Heart right ventricle (tissue), 16 donors: ENCODE measurements around the gene MCCD1. TPM values are rescaled to one million over a fixed set of nuclear protein-coding genes. Genes with fewer than 3 reads are reported as not detected.
A peak's percentile ranks its signal among the peaks of the same experiment; 100 is the strongest.

Experiments used
- ATAC-seq, 8 donors: fragments of 200-7000 bp; cut with Tn5 transposase; one replicate each; pipeline ENCODE4 v1.9.1; 2020; ENCODE audit warnings: mild to moderate bottlenecking in 8 of 8, moderate library complexity in 8 of 8, moderate number of reproducible peaks in 1 of 8
- DNase-seq, 2 donors: peaks; one replicate each; pipeline ENCODE4 v3.0.0-alpha.2; 2020
- H3K27ac ChIP-seq, 10 donors: fragments of 200-600 bp; sonication (generic) in 2 of 10; one replicate each; pipeline versions ENCODE4 v1.5.0 to v1.8.0; 2020 to 2022; ENCODE audit warnings: mild to moderate bottlenecking in 3 of 10
- H3K27me3 ChIP-seq, 7 donors: fragments of 200-600 bp; one replicate each; pipeline ENCODE4 v1.8.0; 2021 to 2022; ENCODE audit warnings: mild to moderate bottlenecking in 2 of 7
- H3K36me3 ChIP-seq, 9 donors: fragments of 200-600 bp; sonication (generic) in 1 of 9; one replicate each; pipeline versions ENCODE4 v1.5.0 to v1.8.0; 2020 to 2022; ENCODE audit warnings: mild to moderate bottlenecking in 2 of 9
- H3K4me1 ChIP-seq, 9 donors: fragments of 200-600 bp; sonication (generic) in 1 of 9; one replicate each; pipeline versions ENCODE4 v1.5.0 to v1.8.0; 2020 to 2022; ENCODE audit warnings: mild to moderate bottlenecking in 4 of 9
- H3K4me3 ChIP-seq, 10 donors: fragments of 200-600 bp; sonication (generic) in 2 of 10; one replicate each; pipeline versions ENCODE4 v1.5.0 to v1.8.0; 2020 to 2022; ENCODE audit warnings: mild to moderate bottlenecking in 7 of 10, moderate library complexity in 2 of 10
- H3K9me3 ChIP-seq, 11 donors: fragments of 200-600 bp in 10 of 11; sonication (generic) in 2 of 11; one replicate each; pipeline versions ENCODE4 v1.5.0 to v1.8.0; 2013 to 2022; ENCODE audit warnings: mild to moderate bottlenecking in 2 of 11, control low read depth in 1 of 11, moderate library complexity in 1 of 11
- CTCF ChIP-seq, 9 donors: fragments of 200-600 bp; sonication (generic) in 2 of 9; IDR thresholded peaks; one replicate each; pipeline versions ENCODE4 v1.5.0 to v1.8.0; 2021 to 2022; ENCODE audit warnings: antibody characterized with exemption in 9 of 9, mild to moderate bottlenecking in 5 of 9, moderate library complexity in 1 of 9
- WGBS, 2 donors: extraction: QIAGEN DNeasy Blood & Tissue Kit; methylation state at CpG; one replicate each; pipeline ENCODE4 v1.1.7; 2013; ENCODE audit warnings: inconsistent platforms in 1 of 2; 5-methylcytosine and 5-hydroxymethylcytosine counted together
- intact Hi-C, 10 donors: fragments of 100-400 bp; cut with DNase I; formaldehyde crosslinking; loops; one replicate each; pipeline versions ENCODE4 v1.11.1 to v1.14.2; 2022
- polyA plus RNA-seq, 2 donors: library from polyadenylated mRNA; stranded (reverse); fragments of 200-250 nt; gene quantifications; one replicate each; pipeline ENCODE4 v1.2.3, GENCODE V29; 2013
- total RNA-seq, 10 donors: library from RNA; stranded (reverse); fragmentation: NEBNext Ultra II Directional in 3 of 10; extraction: Animal tissue kit (Norgen Biotek cat#: 25700) in 3 of 10; gene quantifications; one replicate each; pipeline versions ENCODE4 v1.2.1 to v1.2.4, GENCODE V29; 2021 to 2023
- donor health status: Arrhythmogenic right ventricular cardiomyopathy.
- donor health status: ischemic (EF 13 %, LVEDD 7.1; RV severe dilation, severe dysfunction).
- donor health status: healthy with polysubstance abuse.
- donor health status: DM: no; HTN: yes; CAD: no.
- donor health status: DM: no; HTN: no; CAD: no.
- donor health status: ischemic (EF 25% LVEDD 6.9; RV normal size, moderate dysfunction).
- donor health status: ischemic (EF 25% LVEDD 5.7; RV mildly dilated, moderate dysfunction).
- donor health status: healthy.
- donor health status: DM: yes; HTN: yes; CAD: no.
- donor health status: Ischemic cardiomyopathy.
- donor health status: ischemic (EF 35%, LVEDD 5.7; RV mildly dilated, moderate dysfunction).
- donor health status: nonischemic (EF 11% LVEDD 7.7; RV severe dilation, severe dysfunction).
- donor health status: DM: yes; HTN: yes; CAD: no.
- donor health status: PGD.
- donor health status: ischemic (EF 29% LVEDD 5.4; RV normal size, mild dysfunction).
- donor health status: nonischemic (EF 23%, LVEDD 6.1; RV moderate dilation, normal function).

Gene MCCD1
- total and polyA plus RNA-seq, 12 donors = not detected

GRCh38 chr6:31574106-31575061 lies 45.6 kb downstream of the MCCD1 start:
- Histone ChIP-seq H3K27ac (peak overlapping the region in 6 of 10 donors; percentile 74 to 90 (median 82)), H3K4me3 (peak overlapping the region in 3 of 10 donors; percentile 56 to 65 (median 56))
- intact Hi-C loops = loop anchor here in 1 of 10 donors (1.0 kb wide), 1 partner anchor 12 kb away; no protein-coding TSS in a partner anchor

GRCh38 chr6:31575335-31575901 lies 46.7 kb downstream of the MCCD1 start, which contains the start of gene TNF:
TNF (plus strand) TSS chr6:31575565; CDS start chr6:31575742, 177 bp downstream.
- H3K4me3 ChIP-seq = peak within 1 kb of the TSS in 9 of 10 donors; percentile 29 to 65 (median 56)
- peak within 1 kb of the TSS; percentile 45 to 90 (median 74) for H3K27ac ChIP-seq
- no peak for TF ChIP-seq CTCF (IDR thresholded peaks at IDR 0.05)

More at GRCh38 chr6:31574106-31575061, 45.6 kb downstream of the MCCD1 start:
- TF ChIP-seq CTCF (IDR thresholded peaks at IDR 0.05) = no peak
- 82 to 84% methylated on average over 14 of the region's 14 CpGs for WGBS, 2 donors
- Histone ChIP-seq H3K4me1 (peaks cover 0 to 41% (median 5%) of the 10 kb centered on the region in 9 donors), H3K9me3 (no peaks in the 10 kb centered on the region), H3K36me3 (peaks cover 0 to 19% (median 0%) of the 10 kb centered on the region in 9 donors), H3K27me3 (peaks cover 0 to 11% (median 0%) of the 10 kb centered on the region in 7 donors)
- ATAC-seq (no peak), DNase-seq (no peak)

GRCh38 chr6:31575952-31576685 lies 47.4 kb downstream of the MCCD1 start:
- Histone ChIP-seq H3K9me3 (no peaks in the 10 kb centered on the region), H3K4me3 (peak overlapping the region in 9 of 10 donors; percentile 29 to 65 (median 56)), H3K27ac (peak overlapping the region; percentile 45 to 90 (median 74)), H3K4me1 (peaks cover 0 to 52% (median 6%) of the 10 kb centered on the region in 9 donors), H3K36me3 (peaks cover 0 to 19% (median 0%) of the 10 kb centered on the region in 9 donors), H3K27me3 (peaks cover 0 to 9% (median 0%) of the 10 kb centered on the region in 7 donors)
- WGBS, 2 donors = 65 to 69% methylated on average over 8 of the region's 8 CpGs
- intact Hi-C loops = no loop called here
- TF ChIP-seq CTCF (IDR thresholded peaks at IDR 0.05) = no peak
- DNase-seq = no peak
- no peak for ATAC-seq

More at GRCh38 chr6:31575335-31575901, 46.7 kb downstream of the MCCD1 start, which contains the start of gene TNF:
- 52 to 64% methylated on average over 19 of the region's 19 CpGs for WGBS, 2 donors
- H3K9me3 ChIP-seq = no peaks in the 10 kb centered on the region
- peaks cover 0 to 50% (median 5%) of the 10 kb centered on the region in 9 donors for H3K4me1 ChIP-seq
- H3K36me3 ChIP-seq = peaks cover 0 to 19% (median 0%) of the 10 kb centered on the region in 9 donors
- intact Hi-C loops = no loop called here
- ATAC-seq (peak in 7 of 8 donors; percentile 30 to 88 (median 69)), DNase-seq (peak in 1 of 2 donors; percentile 66)
- peaks cover 0 to 11% (median 0%) of the 10 kb centered on the region in 7 donors for H3K27me3 ChIP-seq
